ENCODE measurements around the gene FBXL20.
"Not testable (repeated sequence)": the region's sequence is repeated elsewhere in the genome, so short reads cannot be mapped to it uniquely, and the experiment has no call there.

The FBXL20 gene

DNA sequence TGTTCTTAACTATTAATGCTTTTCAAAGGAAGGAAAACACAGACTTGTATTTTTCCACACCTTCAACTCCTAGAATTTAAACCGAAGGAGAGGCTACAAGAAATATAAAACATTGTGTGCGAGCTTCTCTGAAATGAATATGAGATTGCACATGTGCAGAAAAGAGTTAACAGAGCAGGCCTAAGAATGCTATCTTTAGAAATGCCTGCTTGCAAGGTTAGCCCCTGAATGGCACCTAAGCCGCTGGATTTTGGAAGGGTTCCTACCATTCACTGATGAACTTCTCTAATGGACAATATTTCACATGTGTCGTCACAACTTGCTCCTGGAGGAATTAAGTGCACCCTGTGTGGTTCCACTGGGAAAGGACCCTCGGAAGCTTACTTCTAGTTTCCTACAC is 69.3 kb downstream of the FBXL20 start:
- no peak for DNase-seq (ENCODE audit: low read depth in 2 of 2, low spot score in 1 of 2)

DNA sequence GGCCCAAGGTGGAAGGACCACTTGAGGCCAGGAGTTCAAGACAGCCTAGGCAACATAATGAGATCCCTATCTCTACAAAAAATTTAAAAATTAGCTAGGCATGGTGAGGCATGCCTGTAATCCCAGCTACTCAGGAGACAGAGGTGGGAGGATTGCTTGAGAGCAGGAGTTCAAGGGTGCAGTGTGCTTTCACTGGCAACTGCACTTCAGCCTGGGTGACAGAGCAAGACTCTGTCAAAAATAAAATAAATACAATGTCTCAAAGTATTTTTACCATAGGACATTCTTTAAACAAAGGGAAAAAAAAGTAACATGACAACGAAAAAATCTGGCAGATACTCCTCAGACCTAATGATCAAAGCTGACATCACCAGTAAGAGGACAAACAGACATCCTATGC is 72.6 kb downstream of the FBXL20 start:
- no peak for DNase-seq (ENCODE audit: low read depth in 2 of 2, low spot score in 1 of 2)

DNA sequence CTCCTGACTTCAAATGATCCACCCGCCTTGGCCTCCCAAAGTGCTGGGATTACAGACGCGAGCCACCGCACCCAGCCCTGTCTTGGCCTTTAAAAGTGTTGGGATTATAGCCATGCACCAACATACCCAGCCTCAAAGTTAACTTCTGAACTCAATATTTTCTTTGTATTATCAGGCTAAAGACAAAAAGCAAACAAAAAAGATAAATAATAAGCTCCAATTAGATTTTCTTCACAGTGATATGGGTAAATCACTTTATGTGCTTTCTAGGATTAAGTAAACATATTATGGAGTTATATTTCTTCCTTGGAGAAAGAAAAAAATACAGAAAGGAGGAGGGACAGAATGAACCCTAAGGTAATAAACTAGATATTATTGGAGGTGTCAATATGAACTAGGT is 74.3 kb downstream of the FBXL20 start:
- no peak for DNase-seq (ENCODE audit: low read depth in 2 of 2, low spot score in 1 of 2)

DNA sequence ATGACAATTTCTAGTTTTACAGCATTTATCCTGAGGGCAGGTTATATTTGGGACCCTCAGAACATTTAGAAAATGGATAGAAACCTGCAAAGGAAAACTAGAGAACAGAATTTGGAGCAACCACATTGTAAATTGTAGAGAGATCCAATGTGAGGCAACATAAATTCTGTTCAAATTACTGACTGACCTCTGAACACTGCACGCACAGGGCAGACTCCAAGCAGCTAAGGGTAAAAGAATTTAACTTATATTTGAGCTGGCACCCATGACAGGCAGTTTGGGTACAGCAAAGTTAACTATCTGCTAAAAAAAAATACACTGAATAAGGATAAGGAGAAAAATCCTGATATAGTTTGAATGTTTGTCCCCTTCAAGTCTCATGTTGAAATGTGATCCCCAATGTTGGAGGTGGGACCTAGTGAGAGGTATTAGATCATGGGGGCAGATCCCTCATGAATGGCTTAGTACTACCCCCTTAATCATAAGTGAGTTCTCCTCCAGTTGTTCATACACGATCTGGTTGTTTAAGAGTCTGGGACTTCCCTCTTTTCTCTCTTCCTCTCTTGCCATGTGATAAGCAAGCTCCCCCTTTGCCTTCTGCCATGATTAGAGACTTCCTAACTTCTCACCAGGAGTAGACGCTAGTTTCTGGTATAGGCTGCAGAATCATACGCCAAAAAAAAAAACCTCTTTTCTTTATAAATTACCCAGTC is 75.7 kb downstream of the FBXL20 start:
- DNase-seq (ENCODE audit: low read depth in 2 of 2, low spot score in 1 of 2), result no peak

DNA sequence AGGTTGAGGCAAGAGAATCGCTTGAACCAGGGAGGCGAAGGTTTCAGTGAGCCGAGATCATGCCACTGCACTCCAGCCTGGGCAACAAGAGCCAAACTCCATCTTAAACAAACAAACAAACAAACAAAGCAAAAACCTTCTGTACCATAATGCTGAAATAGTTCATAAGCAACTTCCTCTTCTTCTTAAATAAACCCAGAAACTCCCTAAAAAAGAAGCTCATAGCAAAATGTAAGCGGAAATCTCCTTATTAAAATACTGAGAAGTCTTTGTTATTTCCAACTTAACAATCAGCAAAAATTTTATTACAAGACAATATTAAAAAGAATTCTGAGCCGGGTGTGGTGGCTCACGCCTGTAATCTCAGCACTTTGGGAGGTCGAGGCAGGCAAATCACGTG is 82.8 kb downstream of the FBXL20 start:
- DNase-seq (ENCODE audit: low read depth in 2 of 2, low spot score in 1 of 2), result no peak

DNA sequence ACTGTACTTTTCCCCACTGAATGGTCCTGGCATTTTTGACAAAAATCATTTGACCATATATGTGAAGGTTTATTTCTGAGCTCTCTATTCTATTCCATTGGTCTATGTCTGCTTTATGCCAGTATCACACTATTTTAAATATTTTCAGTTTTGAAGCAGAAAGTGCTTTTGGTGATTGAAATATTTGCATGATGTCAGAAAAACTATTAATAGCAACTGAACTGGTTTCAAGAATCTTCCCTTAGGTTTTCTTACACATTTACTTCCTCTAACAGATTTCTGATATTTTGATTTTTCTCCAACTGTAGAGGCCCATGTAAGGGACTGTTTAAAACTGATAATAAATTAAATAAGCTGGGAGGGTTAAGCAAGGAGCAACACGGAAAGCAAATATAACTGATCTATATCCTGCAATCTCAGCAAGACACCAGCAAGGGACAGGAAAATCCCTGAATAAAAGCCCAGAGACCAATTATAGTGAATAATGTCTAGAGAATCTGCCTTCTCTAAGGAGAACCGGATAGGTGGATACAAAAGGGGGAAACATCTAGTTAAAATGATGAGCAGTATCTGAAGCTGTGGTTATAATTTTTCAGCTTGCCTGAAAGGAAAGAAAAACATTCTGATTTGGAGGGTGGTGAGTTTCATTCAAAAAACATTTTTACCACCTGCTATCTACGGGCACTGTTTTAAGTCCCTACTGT is 94.8 kb downstream of the FBXL20 start:
- DNase-seq (ENCODE audit: low read depth in 2 of 2, low spot score in 1 of 2), result no peak

DNA sequence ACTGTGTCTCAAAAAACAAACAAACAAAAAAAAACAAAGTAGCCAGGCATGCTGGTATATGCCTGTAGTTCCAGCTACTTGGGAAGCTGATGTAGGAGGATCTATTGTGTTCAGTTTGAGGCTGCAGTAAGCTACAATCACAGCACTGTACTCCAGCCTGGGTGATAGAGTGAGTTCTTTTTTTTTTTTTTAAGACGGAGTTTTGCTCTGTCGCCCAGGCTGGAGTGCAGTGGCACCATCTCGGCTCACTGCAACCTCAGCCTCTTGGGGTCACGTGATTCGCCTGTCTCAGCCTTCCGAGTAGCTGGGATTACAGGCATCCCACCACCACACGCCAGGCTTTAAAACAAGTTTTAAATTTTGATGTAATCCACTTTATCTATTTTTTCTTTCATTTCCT is 95.4 kb downstream of the FBXL20 start:
- DNase-seq (ENCODE audit: low read depth in 2 of 2, low spot score in 1 of 2), result no peak

DNA sequence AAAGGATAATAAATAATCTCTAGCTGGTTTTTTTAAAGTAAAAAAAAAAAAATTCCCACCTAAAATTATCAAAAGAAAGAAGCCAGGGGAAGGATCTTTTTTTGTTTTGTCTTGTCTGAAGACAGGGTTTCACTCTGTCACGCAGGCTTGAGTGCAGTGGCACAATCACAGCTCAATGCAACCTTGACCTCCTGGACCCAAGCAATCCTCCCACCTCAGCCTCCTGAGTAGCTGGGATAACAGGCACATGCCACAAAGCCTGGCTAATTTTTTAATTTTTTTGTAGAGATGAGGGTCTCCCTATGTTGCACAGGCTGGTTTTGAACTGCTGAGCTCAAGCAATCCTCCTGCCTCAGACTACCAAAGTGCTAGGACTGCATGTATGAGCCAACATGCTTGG is 97.2 kb downstream of the FBXL20 start:
- no peak for DNase-seq (ENCODE audit: low read depth in 2 of 2, low spot score in 1 of 2)

DNA sequence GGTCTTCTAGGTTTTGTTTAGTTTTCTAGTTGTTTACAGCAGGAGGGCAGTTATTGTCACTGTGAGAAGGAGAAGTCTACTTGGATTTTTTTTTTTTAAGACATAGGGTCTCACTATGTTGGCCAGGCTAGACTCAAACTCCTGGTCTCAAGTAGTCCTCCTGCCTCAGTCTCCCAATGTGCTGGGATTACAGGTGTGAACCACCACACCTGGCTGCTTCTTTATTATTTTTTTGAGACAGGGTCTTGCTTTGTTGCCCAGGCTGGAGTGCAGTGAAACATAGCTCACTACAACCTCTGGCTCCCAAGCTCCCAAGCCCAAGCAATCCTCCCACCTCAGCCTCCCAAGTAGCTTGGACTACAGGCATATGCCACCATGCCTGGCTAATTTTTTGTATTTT is 107.4 kb downstream of the FBXL20 start:
- DNase-seq (ENCODE audit: low read depth in 2 of 2, low spot score in 1 of 2), result no peak

DNA sequence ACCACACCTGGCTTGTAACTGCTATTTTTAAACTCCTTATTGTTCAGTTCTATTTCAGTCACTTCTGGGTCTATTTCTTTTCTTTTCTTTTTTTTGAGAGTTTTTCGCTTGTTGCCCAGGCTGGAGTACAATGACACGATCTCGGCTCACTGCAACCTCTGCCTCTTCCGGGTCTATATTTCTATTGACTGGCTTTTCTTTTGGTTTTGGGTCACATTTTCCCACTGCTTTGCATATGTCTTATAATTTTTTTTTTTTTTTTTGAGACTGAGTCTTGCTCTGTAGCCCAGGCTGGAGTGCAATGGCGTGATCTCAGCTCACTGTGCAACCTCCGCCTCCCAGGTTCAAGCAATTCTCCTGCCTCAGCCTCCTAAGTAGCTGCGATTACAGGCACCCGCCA is 108.9 kb downstream of the FBXL20 start:
- not testable (repeated sequence) for DNase-seq (ENCODE audit: low read depth in 2 of 2, low spot score in 1 of 2)

DNA sequence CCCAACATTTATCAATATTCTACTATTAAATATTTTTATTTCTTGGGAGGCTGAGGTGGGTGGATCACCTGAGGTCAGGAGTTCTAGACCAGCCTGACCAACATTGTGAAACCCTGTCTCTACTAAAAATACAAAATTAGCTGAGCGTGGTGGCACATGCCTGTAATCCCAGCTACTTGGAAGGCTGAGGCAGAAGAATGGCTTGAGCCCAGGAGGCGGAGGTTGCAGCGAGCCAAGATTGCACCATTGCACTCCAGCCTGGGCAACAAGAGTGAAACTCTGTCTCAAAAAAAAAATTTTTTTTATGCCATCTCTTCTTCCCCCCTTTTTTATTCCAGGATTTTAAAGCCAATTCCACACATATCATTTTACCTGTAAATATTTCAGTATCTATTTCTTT is 114.9 kb downstream of the FBXL20 start:
- DNase-seq (ENCODE audit: low read depth in 2 of 2, low spot score in 1 of 2), result not testable (repeated sequence)

DNA sequence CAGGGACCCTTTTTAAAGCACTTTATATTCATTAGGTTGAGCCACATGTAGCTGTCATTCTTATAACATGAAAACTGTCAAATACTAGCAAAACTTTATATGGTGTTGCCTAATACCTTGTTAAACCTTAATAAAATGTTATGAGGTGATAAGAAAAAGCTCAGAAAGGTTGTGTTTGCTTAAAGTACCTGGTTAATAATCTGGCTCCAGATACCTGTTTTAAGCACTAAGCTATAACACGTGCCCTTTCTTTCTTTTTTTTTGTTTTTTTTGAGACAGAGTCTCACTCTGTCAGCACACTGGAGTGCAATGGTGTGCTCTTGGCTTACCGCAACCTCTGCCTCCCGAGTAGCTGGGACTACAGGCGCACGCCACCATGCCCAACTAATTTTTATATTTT is 116.7 kb downstream of the FBXL20 start:
- DNase-seq (ENCODE audit: low read depth in 2 of 2, low spot score in 1 of 2), result no peak

DNA sequence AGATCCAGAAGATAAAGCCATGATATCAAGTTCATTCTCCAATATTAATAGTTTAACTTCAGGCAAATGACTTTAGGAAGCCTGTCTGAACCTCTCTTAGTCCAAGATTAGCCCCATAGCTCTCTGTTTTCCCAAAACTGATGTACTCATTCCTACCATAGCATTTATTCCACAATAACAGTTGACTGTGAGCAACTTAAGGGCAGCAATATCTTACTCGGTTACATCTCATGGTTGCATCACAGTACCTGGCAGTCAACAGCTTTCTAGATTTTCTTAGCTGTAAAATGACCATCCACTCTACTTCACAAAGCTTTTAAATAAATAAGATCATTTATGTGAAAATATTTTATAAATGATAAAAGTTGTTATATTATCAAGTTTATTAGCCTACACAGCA is 117.5 kb downstream of the FBXL20 start:
- DNase-seq (ENCODE audit: low read depth in 2 of 2, low spot score in 1 of 2), result no peak

DNA sequence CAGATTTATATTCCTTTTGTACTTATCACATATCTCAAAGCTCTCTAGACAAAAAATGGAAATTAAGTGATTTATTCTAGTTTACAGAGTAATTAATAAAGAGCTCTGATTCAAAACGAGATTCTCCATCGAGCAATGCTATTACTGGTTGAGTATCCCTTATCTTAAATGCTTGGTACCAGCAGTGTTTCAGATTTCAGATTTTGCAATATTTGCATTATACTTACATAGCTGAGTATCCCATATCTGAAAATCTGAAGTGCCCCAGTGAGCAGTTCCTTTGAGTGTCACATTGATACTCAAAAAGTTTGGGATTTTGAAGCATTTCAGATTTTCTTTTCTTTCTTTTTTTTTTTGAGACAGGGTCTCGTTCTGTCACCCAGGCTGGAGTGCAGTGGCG is 118.3 kb downstream of the FBXL20 start:
- DNase-seq (ENCODE audit: low read depth in 2 of 2, low spot score in 1 of 2), result no peak

DNA sequence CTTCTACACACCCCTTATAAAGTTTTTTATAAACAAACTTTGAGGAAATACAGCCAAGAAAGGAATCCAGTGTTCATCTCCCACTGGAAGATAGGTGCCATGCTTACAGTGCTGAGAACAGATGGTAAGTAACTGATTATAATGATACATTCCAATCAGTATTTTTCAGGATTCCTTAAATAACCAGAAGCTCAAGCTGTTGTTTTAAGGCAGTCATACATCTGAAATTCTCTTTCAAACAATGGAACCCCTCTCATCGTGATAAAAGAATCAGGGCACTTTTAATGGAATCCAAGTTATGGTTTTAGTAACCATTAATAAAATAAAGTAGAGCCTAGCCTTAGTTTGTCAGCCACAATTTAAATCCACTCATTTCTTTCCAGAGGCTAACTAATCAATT is 119.6 kb downstream of the FBXL20 start:
- DNase-seq (ENCODE audit: low read depth in 2 of 2, low spot score in 1 of 2), result no peak

DNA sequence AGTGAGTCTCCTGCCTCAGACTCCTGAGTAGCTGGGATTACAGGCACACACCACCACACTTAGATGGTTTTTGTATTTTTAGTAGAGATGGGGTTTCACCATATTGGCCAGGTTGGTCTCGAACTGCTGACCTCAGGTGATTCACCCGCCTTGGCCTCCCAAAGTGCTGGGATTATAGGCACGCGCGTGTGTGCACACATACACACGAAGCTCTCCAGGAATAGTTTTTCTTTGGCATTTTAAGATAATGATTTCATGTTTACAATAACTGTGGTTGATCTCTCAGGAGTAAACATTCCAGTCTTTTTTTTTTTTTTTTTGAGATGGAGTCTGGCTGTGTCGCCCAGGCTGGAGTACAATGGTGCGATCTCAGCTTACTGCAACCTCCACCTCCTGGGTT is 123.2 kb downstream of the FBXL20 start:
- DNase-seq (ENCODE audit: low read depth in 2 of 2, low spot score in 1 of 2), result not testable (repeated sequence)

DNA sequence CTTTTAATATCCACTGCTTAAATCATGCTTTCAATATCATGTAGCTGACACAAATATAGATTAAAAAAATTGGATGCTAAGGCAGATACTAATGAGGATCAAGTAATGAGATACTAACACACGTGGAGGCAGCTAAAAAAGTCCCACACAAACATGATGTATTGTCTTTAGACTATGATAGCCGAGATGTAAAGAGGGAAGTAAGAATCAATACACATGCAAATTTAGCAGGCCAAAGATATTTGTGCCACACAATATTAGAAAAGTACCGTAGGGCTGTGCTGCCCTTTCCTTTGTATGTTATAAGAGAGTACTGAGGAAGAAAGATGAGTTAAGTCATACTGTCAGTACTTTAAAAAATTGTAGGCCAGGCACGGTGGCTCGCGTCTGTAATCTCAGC is 124.3 kb downstream of the FBXL20 start:
- DNase-seq (ENCODE audit: low read depth in 2 of 2, low spot score in 1 of 2), result no peak

DNA sequence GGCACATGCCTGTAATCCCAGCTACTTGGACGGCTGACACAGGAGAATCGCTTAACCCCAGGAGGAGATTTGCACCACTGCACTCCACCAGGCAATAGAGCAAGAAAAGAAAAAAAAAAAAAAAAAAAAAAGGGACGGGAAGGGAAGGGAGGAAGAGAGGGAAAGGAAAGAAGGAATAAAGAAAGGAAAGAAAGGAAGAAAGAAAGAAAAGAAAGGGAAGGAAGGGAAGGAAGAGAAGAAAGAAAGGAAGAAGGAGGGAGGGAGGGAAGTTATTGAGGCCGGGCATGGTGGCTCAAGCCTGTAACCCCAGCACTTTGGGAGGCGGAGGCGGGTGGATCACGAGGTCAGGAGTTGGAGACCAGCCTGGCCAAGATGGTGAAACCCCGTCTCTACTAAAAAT is 125.3 kb downstream of the FBXL20 start:
- DNase-seq (ENCODE audit: low read depth in 2 of 2, low spot score in 1 of 2), result no peak

DNA sequence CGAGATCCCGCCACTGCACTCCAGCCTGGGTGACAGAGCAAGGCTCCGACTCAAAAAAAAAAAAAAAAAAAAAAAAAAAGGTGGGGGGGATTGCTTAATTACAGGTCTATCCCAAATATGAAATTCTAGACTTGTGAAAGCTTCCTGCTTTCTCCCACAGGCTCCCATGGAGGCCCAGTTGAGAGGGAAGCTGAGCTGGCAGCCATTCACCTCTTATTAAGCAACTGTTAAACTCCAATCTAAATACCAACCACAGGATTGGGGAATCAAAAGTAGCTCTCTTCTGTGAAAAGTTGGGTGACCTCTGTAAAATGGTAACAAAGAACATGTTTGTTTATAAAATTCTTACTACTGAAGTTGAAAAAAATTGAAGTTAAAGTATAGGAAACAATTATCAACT is 129.9 kb downstream of the FBXL20 start:
- DNase-seq (ENCODE audit: low read depth in 2 of 2, low spot score in 1 of 2), result no peak

DNA sequence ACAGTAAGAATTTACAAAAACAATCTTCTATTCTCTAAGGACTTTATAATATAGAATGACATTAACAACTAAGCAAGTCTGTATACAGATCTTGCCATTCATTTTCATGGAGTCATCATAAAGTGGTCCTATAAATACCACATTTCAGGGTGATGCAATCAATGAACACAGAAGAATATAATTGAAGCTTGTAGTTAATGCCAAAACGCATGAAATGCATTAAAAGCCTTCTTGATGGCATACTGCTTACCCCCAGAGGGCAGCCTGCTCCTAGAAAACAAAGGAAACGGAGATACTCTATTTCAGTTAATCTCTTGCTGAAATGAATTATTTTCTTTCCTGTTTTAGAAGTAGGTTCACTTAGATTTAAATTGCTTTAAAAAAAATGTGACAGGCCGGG is 130.5 kb downstream of the FBXL20 start:
- no peak for DNase-seq (ENCODE audit: low read depth in 2 of 2, low spot score in 1 of 2)

DNA sequence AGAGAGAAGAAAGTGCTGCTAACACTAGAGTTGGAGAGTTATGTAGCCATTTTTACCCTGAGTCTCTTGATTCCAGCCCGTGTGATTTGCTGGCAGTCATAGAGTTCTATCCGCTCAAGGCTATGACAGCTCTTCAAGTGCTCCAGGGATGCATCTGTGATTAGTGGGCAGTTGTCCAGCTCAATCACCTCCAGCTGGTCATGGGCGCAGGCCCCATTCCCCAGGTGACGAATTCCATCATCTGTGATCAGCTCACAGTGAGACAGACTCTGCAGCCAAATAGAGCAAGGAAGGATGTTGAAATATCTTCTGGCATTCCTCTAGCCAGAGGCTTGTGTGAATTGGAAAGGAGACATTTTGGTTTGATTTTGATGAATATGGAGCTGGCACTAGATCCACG is 137.3 kb downstream of the FBXL20 start:
- no peak for DNase-seq (ENCODE audit: low read depth in 2 of 2, low spot score in 1 of 2)

DNA sequence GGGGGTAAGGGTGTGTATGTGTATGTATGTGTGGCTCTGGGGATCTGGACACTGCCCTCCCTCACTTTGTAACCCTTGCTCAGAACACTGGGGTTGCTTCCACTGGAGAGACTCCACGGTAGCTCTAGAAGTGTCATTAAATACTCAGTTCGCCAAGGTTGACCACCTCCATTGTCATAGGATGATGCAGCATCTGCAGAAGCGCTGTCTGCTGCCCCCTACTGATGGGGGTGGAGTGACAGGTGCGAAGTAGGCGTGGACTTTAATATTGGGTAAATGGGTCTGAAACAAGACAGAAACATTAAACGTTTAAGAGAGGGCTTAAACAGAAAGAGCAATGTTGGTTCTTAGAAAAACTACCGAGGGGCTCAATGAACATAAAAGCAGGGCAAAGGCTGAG is 140.1 kb downstream of the FBXL20 start:
- no peak for DNase-seq (ENCODE audit: low read depth in 2 of 2, low spot score in 1 of 2)
